Measurements from ENCODE around the gene CPZ.

The CPZ gene

DNA sequence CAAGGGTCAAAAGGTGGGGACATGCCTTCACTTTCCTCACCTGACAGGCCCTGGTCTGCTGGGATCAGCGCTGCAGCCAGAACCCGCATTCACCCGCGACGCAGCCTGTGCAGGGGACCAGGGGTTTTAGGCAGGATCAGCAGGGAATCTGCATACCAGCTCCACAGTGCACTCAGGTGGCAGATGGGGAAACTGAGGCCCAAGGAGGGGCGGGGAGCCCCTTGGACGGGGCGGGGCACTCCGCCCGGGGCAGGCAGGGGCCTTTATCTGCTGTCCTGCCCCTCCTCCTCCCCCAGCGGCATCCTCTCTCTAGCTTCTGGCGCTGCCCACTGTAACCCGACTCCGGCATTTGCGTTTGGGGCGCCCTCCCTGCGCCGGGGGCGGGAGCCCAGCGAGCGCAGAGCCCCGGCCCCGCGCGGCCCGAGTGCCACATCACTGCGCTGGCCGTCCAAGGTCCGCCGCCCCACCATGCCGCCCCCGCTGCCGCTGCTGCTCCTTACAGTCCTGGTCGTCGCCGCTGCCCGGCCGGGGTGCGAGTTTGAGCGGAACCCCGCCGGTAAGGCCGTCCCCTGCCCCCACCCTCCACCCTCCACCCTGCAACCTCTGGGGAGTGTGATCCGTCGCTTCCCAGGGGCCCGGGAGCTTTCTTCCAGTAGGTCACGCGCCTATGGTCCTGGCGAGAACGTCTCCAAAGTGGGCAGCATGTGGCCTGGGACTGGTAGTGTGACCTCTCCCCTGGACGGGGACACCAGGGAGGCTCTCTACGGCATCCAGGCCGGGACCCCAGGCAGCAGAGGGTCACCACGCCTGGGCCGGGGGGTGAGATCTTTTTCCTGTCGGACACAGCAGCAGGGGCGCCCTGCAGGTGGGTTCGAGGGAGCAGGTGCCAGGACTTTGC is at the start of gene CPZ:
CPZ (plus strand) TSS at position 400 of the 898 bp plus-strand sequence; CDS start at position 469, 69 bp downstream.
- no peak for DNase-seq (ENCODE audit: low spot score)

DNA sequence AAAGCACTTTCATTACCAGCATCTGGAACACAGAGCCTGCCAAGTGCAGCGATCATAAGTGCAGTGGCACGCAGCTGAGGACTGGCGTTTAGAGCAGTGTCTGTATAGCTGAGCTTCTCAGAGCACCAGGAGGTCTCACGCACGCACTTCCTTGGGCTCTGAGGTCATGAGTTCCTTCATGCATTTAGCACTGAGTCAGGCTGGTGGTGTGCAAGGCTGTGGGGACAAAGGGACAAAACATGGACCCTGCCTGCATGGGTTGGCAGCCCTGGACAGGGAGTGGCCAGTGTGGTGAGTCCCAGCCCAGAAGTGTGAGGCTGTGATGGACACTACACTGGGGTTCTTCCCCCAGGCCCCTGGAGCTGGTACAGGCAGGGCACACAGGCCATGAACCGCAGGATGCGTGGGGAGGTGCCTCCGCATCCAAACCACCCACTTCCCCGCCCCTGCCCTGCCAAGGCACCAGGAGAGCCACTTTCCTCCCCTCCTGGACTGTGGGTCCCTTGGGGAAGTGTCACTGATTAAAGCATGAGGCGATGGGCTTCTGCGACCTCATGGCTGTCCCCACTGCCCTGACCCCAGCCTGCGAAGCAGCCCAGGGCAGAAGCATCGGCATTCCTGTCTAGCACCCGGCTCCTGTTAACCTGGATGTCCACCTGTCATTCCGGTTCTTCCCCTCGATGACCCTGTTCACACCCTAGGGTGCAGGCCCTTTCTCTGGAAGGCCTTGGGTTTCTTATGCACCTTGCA is 49.6 kb upstream of the CPZ start:
- no peak for DNase-seq (ENCODE audit: low spot score)

DNA sequence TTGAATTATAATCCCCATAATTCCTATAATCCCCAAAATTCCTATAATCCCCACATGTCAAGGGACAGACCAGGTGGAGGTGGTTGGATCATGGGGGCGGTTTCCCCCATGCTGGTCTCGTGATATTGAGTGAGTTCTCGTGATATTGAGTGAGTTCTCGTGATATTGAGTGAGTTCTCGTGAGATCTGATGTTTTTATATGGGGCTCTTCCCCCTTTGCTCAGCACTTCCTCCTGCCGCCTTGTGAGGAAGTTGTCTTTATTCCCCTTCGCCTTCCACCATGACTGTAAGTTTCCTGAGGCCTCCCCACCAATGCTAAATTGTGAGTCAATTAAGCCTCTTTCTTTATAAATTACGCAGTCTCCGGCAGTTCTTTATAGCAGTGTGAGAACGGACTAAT is 48.9 kb upstream of the CPZ start:
- DNase-seq (ENCODE audit: low spot score) = no peak

DNA sequence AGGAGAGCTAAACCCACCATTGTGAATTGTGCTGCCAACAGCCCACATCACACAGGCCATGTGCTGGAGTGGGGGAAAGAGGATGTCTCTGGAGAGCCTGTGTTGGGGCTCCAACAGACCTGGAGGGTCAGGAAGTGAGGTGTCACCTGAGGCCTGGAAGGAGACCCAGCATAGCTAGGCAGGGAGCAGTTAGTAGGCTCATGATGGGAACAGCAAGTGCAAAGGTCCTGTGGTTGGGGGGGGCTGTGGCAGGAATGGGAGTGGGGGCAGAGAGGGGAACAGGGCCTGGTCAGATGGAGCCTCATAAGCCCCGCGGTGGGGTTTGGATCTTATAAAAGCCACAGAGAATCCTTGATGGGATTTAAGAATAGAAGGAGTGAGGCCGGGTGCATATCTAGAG is 48.3 kb upstream of the CPZ start:
- DNase-seq (ENCODE audit: low spot score) = no peak

DNA sequence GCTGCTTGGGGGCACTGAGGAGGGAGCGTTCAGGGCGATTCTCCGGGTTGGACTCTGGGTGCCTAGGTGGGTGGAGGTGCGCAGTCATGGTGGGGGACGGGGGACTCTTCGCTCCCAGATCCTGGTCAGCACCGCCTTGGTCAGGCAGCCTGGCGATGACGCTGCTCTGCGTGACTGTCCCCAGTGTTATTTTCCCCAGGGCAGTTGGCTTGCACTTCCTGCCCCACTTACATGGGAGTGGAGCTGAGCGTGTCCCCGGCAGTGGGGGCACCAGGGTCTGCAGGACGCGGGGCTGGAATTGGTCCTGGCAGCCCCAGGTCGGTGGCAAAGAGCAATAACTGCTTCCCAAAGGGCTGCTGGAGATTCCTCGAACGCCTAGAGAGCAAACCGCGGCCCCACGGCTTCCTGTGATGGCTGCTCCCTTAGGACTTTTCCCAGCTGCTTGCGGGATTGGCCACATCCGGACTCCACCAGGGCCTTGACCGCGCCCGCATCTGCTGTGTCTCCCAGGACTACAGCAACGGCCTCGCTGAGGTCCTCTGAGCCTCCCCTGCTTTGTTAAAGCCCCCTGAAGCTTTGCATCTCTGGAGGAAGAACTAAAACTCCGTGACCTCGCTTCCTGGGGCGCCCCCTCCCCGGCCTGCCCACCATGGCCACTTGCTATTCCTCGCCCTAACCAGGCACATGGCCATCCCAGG is 47.7 kb upstream of the CPZ start:
- DNase-seq (ENCODE audit: low spot score) = no peak

DNA sequence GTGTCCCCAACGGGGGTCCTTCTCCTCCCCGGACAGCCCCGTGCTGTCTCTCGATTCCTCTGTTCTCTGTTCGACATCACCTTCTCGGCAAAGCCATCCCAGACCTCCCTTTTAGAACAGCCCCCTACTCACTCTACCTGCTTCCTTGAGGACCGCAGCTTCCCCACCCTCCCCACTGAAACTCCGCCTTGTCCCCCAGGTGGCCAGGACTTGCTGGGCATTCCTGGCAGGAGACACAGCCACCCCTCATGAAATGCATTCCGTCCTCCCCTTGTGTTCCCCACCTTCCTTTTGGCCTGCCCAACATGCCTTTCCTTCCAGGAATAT is 47.2 kb upstream of the CPZ start:
- DNase-seq (ENCODE audit: low spot score) = no peak

DNA sequence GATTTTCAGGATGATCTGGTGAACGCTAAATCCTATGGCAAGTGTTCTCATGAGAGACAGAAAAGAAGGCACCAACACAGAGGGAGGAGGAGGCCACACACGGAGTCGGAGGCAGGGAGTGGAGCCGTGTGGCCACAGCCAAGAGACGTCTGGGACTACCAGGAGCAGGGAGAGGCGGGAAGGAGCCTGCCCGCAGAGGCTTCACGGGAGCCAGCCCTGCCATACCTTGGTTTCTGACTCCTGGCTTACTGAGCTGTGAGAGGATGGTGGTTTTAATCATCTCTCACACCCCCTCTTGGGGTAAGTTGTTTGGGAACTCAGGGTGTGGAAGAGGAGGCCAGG is 45.8 kb upstream of the CPZ start:
- no peak for DNase-seq (ENCODE audit: low spot score)

DNA sequence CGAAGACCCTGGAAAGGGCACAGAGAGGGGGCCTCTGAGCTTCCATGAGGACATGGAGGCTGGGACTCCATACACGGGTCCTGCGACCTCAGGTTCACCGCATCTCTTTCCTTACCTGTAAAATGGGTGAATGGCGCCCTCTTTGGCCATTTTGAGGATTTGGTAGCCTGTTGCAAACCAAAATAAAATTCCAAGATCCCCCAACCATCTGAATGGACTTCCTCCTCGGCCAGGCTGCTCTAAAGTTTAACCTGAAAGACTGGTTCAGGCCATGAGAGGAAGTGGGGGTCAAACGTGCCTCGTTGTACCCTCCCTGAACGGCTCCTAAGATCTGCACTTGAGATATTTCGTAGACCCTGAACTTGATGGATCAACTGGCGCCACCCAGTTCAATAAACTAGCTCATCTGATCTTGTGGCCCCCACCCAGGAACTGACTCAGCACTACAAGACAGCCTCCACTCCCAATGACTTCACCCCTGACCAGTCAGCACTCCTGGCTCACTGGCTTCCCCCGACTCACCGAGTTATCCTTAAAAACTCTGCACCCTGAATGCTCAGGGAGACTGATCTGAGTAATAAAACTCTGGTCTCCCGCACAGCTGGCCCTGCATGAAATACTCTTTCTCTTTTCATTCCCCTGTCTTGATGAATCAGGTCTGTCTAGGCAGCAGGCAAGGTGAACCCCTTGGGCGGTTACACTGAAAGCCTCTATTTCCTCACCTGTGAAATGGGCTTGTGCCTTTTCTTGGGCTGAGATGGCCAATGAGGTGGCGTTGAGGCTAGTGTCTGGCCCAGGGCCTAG is 45.3 kb upstream of the CPZ start:
- DNase-seq (ENCODE audit: low spot score) = peak; percentile 11

DNA sequence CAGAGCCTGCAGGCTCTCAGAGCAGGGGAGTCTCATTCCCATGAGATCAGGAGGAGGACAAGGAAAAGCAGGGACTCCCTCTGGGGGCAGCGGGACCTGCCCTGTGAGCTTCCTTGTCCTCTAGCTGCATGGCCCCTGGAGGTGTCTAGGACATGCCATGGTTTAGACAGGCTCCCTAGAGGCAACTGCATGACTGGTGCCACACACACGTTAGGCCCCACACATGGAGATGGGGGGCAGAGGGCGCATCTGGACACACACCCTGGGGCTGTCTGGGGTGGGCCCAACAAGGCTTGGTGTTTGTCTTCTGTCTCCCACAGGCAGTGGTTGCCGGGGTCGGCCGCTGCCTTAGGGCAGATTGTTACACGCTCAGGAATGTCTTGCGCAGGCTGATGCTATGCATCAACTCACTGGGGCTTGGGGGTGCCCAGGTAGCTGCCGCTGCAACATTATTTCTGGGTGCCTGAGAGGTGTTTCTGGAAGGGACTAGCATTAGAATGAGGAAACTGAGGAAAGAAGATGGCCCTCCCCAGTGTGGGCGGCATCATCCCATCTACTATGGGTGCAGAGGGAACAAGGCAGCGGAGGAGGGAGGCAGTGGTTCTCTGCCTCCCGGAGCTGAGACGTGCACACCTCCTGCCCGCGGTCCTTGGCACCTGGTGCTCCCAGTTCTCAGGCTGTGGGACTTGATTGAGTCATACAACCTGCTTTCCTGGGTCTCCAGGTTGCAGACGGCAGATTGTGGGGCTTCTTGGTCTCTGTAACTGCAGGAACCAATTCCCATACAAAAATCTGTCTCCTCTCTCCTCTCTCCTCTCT is 44.4 kb upstream of the CPZ start:
- no peak for DNase-seq (ENCODE audit: low spot score)

DNA sequence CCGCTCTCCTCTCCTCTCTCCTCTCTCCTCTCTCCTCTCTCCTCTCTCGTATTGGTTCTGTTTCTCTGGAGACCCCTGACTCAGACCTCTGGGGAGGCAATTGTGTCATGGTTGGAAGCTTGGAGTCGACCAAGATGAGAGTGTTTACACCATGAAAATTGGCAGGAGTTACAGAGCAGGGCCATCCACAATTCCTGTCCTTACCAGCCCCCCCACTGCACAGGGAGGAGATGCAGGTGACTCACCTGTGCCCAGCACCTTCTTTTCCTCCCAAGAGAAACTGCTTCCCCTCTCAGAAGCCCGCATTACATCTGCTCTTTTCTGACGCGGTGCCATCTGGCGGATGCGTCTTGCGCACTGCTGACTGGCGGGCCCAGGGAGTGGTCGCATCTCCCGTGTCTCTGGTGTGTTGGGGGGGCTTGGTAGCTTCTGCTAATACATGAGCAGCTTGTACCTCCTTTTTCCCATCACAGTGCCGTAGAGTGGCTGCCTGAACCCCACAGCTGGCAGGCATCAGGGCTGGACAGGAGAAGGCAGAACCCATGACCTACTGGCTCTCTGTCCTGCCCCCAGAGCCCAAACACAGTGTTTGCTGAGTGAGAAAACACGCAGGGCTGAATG is 43.7 kb upstream of the CPZ start:
- DNase-seq (ENCODE audit: low spot score) = no peak

DNA sequence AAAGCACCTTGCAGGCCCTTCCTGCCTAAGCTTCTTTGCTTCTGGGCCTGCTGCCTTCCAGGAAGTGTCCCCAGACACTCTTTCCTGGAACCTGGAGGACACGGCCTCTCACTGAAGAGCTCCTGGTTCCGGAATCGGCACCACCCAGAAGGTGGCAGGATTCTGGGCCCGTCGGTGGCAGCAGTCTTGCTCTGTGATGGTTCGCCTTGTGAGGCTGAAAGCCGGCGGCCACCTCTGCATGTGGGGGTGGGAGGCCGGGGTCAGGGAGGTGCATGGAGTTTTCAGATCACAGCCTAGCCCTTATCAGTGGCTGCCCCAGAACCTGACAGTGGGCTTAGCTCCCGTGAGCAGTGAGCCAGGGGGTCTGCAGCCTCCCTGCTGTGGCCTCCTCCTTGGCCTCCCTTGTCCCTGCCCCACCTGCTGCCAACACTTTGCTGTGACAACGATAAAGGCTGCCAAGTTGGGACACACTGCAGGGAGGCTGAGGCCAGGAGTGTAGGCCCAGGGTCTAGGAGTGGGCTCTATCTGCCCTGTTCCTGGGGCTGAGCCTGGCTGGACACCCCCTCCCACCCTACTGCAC is 43.1 kb upstream of the CPZ start:
- no peak for DNase-seq (ENCODE audit: low spot score)

DNA sequence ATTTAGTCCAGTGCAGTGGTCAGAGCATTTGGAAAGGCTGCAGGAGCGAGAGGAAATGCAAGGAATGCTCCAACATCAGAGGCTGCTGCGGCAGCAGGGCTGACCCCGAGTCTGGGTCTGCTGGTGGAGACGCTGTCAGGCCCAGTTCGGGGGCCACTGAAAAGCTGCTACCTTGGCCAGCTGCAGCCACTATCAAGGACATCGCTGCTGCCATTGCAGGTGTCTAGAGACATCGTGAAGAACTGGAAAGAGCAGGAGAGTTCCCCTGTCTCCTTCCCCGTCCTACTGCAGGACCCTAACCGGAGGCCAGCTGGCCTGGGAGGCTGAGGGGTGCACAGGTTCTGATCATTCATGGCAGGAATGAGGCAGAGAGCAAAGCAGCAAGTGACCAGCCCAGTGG is 41.9 kb upstream of the CPZ start:
- DNase-seq (ENCODE audit: low spot score) = no peak

DNA sequence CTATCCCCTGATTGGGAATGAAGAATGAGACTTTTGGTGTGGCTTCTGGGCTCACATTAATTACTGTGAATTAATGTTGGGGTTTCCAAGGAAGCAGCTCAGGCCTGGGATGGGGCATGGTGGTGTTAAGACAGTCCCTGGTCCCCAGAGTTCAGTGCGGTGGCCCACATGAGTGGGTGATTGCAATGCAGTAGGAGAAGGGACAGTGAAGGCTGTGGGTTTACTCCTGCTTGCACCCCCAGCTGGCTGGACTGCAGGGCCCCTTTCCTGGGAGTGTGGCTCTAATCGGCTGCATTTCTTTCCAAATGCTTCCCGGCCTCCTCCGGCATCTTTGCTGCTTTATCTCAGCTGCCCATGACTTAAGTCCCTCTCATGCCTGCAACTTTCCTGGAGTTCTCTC is 40.5 kb upstream of the CPZ start:
- DNase-seq (ENCODE audit: low spot score) = no peak

DNA sequence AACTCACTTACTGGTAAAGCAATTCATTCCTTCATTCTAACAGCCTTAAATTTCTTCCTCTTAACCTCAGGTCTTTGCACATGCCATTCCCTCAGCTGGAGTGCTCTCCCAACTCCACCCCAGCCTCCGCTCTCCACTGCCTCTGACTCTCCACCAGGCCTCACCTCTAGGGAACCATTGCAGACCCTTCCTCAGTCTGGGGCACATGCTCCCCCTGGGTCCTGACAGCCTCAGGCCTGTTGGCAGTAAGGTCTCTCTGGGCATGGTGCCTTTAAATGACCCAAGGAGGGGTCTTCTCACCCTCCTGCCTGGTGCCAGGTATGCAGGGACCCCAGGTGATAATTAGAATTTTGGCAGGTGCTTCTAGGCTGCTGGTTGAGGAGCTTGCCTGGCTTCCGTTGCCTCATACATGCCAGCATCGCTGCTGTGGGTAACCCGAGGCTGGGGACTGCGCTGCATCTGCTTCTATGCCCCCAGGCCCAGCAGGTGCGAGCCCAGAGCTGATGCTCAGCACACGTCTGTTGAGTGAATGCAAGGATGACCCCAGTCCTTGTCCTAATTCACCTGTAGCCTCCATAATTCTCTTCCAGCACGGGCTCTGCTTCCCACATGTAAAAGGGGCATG is 39.9 kb upstream of the CPZ start:
- no peak for DNase-seq (ENCODE audit: low spot score)

DNA sequence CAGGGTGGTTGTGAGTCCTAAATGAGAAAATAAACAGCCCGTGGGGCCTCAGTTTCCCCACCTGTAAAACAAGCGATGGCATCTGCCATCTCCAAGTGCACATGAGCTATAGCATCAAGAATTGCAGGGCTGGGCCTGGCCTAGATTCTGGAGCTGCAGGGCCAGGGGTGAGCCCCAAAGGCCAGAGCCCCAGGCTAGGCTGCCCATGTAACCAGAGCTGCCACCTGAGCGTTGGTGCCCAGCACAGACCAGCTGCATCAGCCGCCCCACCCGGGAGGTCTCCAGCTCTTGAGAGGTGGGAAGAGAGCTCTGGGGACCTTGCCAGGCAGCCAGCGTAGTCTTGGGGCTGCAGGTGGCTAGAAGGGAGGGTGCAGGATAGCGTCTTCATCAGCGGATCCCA is 39.3 kb upstream of the CPZ start:
- no peak for DNase-seq (ENCODE audit: low spot score)

DNA sequence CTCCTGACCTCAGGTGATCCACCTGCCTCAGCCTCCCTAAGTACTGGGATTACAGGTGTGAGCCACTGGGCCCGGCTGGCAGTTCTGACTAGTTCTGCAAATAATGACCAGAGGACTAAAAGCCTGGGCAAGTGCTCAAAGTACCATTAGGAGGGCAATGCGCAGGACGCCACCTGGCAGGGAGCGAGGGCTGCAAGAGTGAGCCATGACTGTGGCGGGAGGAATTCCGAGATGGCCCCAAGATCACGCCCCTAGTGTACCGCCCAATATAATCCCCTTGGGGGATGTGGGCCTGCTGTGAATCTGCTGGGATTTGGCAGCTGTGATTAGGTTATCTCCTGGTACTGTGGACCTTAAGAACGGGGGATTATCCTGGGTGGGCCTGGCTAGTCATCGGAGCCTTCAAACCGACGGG is 38.6 kb upstream of the CPZ start:
- DNase-seq (ENCODE audit: low spot score) = no peak

DNA sequence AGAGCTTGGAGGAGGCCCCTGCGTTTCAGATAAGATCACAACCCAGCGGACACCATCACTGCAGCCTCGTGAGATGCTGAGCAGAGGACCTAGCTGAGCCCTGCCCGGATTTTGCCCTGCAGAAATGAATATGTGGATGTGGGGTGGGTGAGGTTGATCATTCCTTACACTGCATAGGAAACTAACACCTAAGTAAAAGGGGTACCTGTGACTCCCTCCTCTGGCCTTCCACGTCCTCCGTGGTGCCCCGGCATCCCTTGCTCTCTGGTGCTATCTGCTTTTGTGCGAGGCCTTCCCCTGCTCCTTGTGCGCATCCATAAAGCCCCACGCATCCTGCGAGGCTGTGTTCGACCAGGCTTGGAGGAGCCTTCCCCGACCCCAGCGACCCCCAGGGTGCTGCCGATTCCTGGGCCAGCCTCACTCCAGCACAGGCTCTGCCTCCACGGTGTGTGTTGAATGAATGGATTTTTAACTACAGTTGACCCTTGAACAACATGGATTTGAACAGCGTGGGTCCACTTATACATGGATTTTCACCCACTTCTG is 37.9 kb upstream of the CPZ start:
- DNase-seq (ENCODE audit: low spot score) = no peak

DNA sequence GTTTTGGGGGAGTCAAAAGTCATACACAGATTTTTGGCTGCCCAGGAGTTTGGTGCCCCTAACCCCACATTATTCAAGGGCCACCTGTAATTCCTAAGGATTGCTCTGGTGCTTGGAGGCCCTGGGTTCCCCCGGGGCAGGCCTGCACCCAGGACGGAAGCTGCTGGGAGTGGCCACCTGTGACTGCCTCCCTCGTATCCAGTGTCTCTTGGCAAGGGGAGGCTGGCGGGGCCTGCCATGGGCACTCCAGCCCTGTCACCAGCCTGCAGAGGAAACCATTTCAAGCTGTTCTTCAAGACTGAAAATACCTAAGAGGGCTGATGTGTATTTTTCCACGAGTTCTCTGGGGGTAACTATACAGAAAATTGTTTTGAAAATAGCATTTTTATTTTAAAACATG is 36.8 kb upstream of the CPZ start:
- DNase-seq (ENCODE audit: low spot score) = no peak

DNA sequence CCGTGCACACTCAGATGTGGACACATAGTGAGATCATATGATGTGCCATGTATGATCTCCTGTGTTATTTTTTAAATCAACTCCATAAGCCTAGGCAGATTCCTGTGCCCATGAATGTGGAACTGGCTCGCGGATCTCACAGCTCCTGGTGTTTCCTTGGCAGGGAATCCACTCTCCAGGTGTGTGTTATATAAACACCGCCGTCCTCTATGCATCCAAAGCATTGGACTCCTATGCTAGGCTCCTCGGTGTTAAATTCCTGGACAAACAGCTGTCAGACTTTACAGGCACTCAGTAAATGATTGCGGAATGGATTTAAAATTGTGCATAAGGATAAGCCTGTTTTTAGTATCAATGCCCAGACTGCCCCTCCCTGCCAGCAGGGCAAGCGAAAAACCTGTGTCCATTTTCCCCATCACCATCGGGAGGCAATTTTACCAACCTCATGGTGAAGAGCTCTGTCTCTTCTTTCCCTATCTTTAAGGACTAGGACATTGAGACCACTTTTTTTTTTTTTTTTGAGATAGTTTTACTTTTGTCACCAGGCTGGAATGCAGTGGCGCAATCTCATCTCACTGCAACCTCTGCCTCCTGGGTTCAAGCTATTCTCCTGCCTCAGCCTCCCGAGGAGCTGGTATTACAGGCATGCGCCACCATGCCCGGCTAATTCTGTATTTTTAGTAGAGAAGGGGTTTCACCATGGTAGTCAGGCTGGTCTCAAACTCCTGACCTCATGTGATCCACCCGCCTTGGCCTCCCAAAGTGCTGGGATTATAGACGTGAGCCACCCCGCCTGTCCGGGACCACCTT is 36.0 kb upstream of the CPZ start:
- no peak for DNase-seq (ENCODE audit: low spot score)

All from LoVo (cell line).